CD4-positive, alpha-beta T cell (primary cell): ENCODE results near the gene ZC3H15. TPM values are rescaled to one million over a fixed set of nuclear protein-coding genes. Genes with fewer than 3 reads are reported as not detected.

ENCODE experiments used
- ATAC-seq: fragments of 200-7000 bp; cut with Tn5 transposase; one replicate; pipeline ENCODE4 v1.10.0; 2022; ENCODE audit warnings: mild to moderate bottlenecking; ENCODE audit not compliant: poor library complexity
- CTCF ChIA-PET: fragments of 350-600 bp; sonication (Branson Sonifier 250); formaldehyde crosslinking; loops from one replicate; lab custom pipeline; 2021; ENCODE audit warnings: antibody characterized with exemption, inconsistent platforms; lab: Charles Lee
- POLR2A ChIA-PET: fragments of 350-600 bp; sonication (Branson Sonifier 250); formaldehyde crosslinking; loops from one replicate; lab custom pipeline; 2021; ENCODE audit warnings: antibody characterized with exemption, inconsistent platforms; lab: Charles Lee
- DNase-seq, 14 experiments: peaks; one replicate each; pipeline ENCODE4 v3.0.0-alpha.2; 2013 to 2020; ENCODE audit warnings: mixed read lengths in 2 of 14
- H3K27ac ChIP-seq, 2 donors: one replicate each; pipeline versions ENCODE4 v1.5.1 to v1.7.0; 2013; ENCODE audit warnings: low read length in 2 of 2, low read depth in 1 of 2, mild to moderate bottlenecking in 1 of 2
- H3K27me3 ChIP-seq, 2 experiments: 1 replicate in 1 of 2; 2 replicates in 1 of 2; pipeline versions ENCODE4 v1.6.1 to v1.7.0; 2013; ENCODE audit warnings: low read length in 2 of 2, control low read depth in 1 of 2, mild to moderate bottlenecking in 1 of 2, moderate library complexity in 1 of 2; ENCODE audit not compliant: insufficient read depth in 2 of 2, control insufficient read depth in 1 of 2
- H3K36me3 ChIP-seq: one replicate; pipeline ENCODE4 v1.6.1; 2013; ENCODE audit warnings: low read length, control low read depth; ENCODE audit not compliant: insufficient read depth
- H3K4me1 ChIP-seq: one replicate; pipeline ENCODE4 v1.6.1; 2013; ENCODE audit warnings: low read length, control low read depth; ENCODE audit not compliant: insufficient read depth
- H3K4me3 ChIP-seq: one replicate; pipeline ENCODE4 v1.5.1; 2013; ENCODE audit warnings: mild to moderate bottlenecking, low read length, moderate library complexity
- H3K9me3 ChIP-seq, 2 experiments: 1 replicate in 1 of 2; 2 replicates in 1 of 2; pipeline versions ENCODE4 v1.6.1 to v1.7.0; 2013; ENCODE audit warnings: low read length in 2 of 2, mild to moderate bottlenecking in 2 of 2, control low read depth in 1 of 2, moderate library complexity in 1 of 2; ENCODE audit not compliant: control insufficient read depth in 1 of 2, insufficient read depth in 1 of 2
- H3K27ac Mint-ChIP-seq: one replicate; pipeline ENCODE4 v1.8.0; 2020; ENCODE audit warnings: mixed read lengths
- H3K27me3 Mint-ChIP-seq: one replicate; pipeline ENCODE4 v1.8.0; 2021; ENCODE audit warnings: mixed read lengths
- H3K36me3 Mint-ChIP-seq: one replicate; pipeline ENCODE4 v1.8.0; 2021; ENCODE audit warnings: low read depth, mixed read lengths
- H3K4me1 Mint-ChIP-seq: one replicate; pipeline ENCODE4 v1.8.0; 2021; ENCODE audit warnings: low read depth, mixed read lengths
- H3K4me3 Mint-ChIP-seq: one replicate; pipeline ENCODE4 v1.8.0; 2020; ENCODE audit warnings: mild to moderate bottlenecking, mixed read lengths
- H3K9me3 Mint-ChIP-seq: one replicate; pipeline ENCODE4 v1.8.0; 2020; ENCODE audit warnings: mixed read lengths
- CTCF ChIP-seq: fragments of 200-600 bp; IDR thresholded peaks from one replicate; pipeline ENCODE4 v1.8.0; 2022; ENCODE audit warnings: antibody characterized with exemption, mild to moderate bottlenecking
- intact Hi-C, 2 experiments: fragments of 100-400 bp; cut with DNase I in 1 of 2; cut with micrococcal nuclease in 1 of 2; formaldehyde crosslinking; loops; one replicate each; pipeline versions ENCODE4 v1.15.1 to v1.9.0; 2023 to 2025; cut with DNase I, micrococcal nuclease
- total RNA-seq, 174 experiments: library from RNA in 2 of 174; stranded (reverse) in 2 of 174; gene quantifications; one replicate each; pipeline ENCODE4 v1.2.3 and lab custom pipeline; 2021 to 2026

Gene ZC3H15
- total RNA-seq, 2 experiments from 2014 or later = 124 to 140 TPM

DNA sequence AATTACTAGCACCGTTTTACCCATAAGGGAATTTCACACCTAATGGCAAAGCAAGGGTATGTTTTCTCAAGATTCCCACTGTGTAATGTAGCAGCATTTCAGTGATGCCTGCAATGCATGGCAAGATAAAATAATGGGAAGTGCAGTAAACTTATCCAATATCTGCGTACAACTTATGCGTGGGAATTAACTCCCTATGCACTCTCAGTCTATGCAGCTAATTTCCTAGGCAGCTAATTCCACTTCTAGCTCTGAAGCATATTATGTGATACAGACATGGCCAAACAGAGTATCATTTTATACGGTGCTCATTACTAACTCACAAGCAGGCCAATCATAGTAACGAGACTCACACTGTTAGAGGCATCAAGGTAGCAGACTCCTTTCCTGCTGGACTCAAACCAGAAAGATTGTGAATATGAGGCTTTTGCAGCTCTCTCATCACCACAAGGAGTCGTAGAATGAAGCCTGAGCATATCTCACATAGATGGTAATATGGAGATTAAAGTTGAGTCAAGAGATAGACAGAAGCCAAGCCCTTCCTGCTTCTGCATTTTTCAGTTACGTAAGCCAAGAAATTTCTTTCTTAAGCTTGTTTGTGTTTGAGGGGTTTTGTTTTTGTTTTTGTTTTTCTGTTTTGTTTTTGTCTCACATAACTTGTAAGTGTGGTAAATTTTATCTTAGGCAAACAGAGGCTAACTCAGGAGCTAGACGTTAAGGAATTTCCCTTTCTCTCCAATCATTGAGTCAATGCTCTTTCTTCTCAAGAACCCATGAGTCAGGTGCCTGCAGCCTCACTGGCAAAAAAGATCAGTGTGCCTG lies 69.0 kb downstream of the ZC3H15 start:
- no peak overlapping the region for H3K4me3 ChIP-seq
- H3K9me3 ChIP-seq = no peaks in the 10 kb centered on the region
- no peak for ATAC-seq

GRCh38 chr2:186558512-186559276 lies 72.6 kb downstream of the ZC3H15 start:
- no peak for DNase-seq
- no peaks in the 10 kb centered on the region for H3K9me3 Mint-ChIP-seq
- intact Hi-C loops = no loop called here
- no peak overlapping the region for H3K4me3 ChIP-seq
- no peaks in the 10 kb centered on the region for H3K4me1 ChIP-seq
- ChIA-PET POLR2A (interaction anchor here (0.9 kb wide), 1 partner anchor 55 kb away, joined by 3 read pairs; no protein-coding TSS in a partner anchor), CTCF (no interaction called here)
- no peak overlapping the region for H3K4me3 Mint-ChIP-seq
- no peaks in the 10 kb centered on the region for H3K36me3 ChIP-seq
- TF ChIP-seq CTCF = no peak
- H3K27me3 Mint-ChIP-seq = peaks cover 5% of the 10 kb centered on the region
- H3K4me1 Mint-ChIP-seq = no peaks in the 10 kb centered on the region
- no peak for ATAC-seq
- H3K27ac ChIP-seq = no peak overlapping the region
- H3K36me3 Mint-ChIP-seq = no peaks in the 10 kb centered on the region
- H3K27me3 ChIP-seq = no peaks in the 10 kb centered on the region
- no peak overlapping the region for H3K27ac Mint-ChIP-seq
- H3K9me3 ChIP-seq = no peaks in the 10 kb centered on the region

More for the DNA sequence above, 69.0 kb downstream of the ZC3H15 start:
- CTCF ChIA-PET = no interaction called here
- intact Hi-C loops = no loop called here
- peak in 1 of 14 experiments; percentile 8 for DNase-seq
- H3K4me1 ChIP-seq = no peaks in the 10 kb centered on the region
- Mint-ChIP-seq H3K36me3 (no peaks in the 10 kb centered on the region), H3K9me3 (no peaks in the 10 kb centered on the region), H3K27ac (no peak overlapping the region), H3K4me1 (no peaks in the 10 kb centered on the region), H3K27me3 (peaks cover 3% of the 10 kb centered on the region), H3K4me3 (no peak overlapping the region)
- H3K36me3 ChIP-seq = no peaks in the 10 kb centered on the region
- POLR2A ChIA-PET = no interaction called here
- H3K27ac ChIP-seq = no peak overlapping the region
- TF ChIP-seq CTCF = no peak
- no peaks in the 10 kb centered on the region for H3K27me3 ChIP-seq

Other genes with a start within 250 kb of the ZC3H15 start
- 1 to 10 TPM; 2.9 to 3.7 TPM for gene ITGAV, start 103.8 kb downstream of the ZC3H15 start, total RNA-seq
- under 1 TPM; 0.03 to 0.08 TPM for gene FAM171B, start 207.8 kb downstream of the ZC3H15 start, total RNA-seq